ENCODE results near the gene HBEGF.

GRCh38 chr5:140342287-140342686 is 4.1 kb downstream of the HBEGF start:
- no peak for TF ChIP-seq CTCF (IDR thresholded peaks at IDR 0.05 in 8 of 11, conservative IDR thresholded peaks at IDR 0.05 in 3 of 11)
- no peak for TF ChIP-seq POLR2A (IDR thresholded peaks at IDR 0.05)
- peak in 1 of 3 donors; percentile 84 for TF ChIP-seq POLR2AphosphoS5 (IDR thresholded peaks at IDR 0.05)
